Retinal pigment epithelial cell (primary cell): ENCODE results near the gene ZMYM1.
"Not testable (repeated sequence)": the region's sequence is repeated elsewhere in the genome, so short reads cannot be mapped to it uniquely, and the experiment has no call there.

Source experiments
- DNase-seq: peaks from one replicate; pipeline ENCODE4 v3.0.0-alpha.2; 2010; ENCODE audit warnings: low read depth
- H3K4me3 ChIP-seq: 2 replicates; pipeline ENCODE4 v1.5.1; 2011; ENCODE audit warnings: mild to moderate bottlenecking, low read length, control low read depth, moderate library complexity
- CTCF ChIP-seq: conservative IDR thresholded peaks from 2 replicates; pipeline ENCODE4 v1.5.1; 2011; ENCODE audit warnings: low read depth, low read length, control low read depth, inconsistent platforms

The ZMYM1 gene

GRCh38 chr1:35143737-35144508 lies 64.7 kb downstream of the ZMYM1 start:
- H3K4me3 ChIP-seq = no peak overlapping the region
- TF ChIP-seq CTCF = no peak
- DNase-seq = no peak

GRCh38 chr1:35145892-35146549 lies 66.8 kb downstream of the ZMYM1 start:
- DNase-seq, H3K4me3 ChIP-seq: not testable (repeated sequence)

- TF ChIP-seq CTCF = no peak
- no peak for DNase-seq
- no peak overlapping the region for H3K4me3 ChIP-seq
Observed at GRCh38 chr1:35151220-35151619, 72.0 kb downstream of the ZMYM1 start.

- DNase-seq = no peak
- H3K4me3 ChIP-seq = no peak overlapping the region
- TF ChIP-seq CTCF = no peak
Observed at GRCh38 chr1:35164893-35165292, 85.7 kb downstream of the ZMYM1 start.
